LNCaP clone FGC (cell line): Measurements from ENCODE around the gene PDE4C.

Experiments
- DNase-seq: peaks from one replicate; pipeline ENCODE4 v3.0.0-alpha.2; 2011; ENCODE audit warnings: low read depth
- H3K4me3 ChIP-seq: 2 replicates; pipeline ENCODE4 v1.5.1; 2011; ENCODE audit warnings: mild to moderate bottlenecking, low read depth, low read length, control low read depth
- TF ChIP-seq, protein P1 (sequence below): IDR thresholded peaks from 2 replicates; pipeline ENCODE4 v1.5.1; 2012; ENCODE audit warnings: mild to moderate bottlenecking; ENCODE audit not compliant: control insufficient read depth, insufficient read depth; ENCODE audit errors: extremely low read depth

The PDE4C gene

DNA sequence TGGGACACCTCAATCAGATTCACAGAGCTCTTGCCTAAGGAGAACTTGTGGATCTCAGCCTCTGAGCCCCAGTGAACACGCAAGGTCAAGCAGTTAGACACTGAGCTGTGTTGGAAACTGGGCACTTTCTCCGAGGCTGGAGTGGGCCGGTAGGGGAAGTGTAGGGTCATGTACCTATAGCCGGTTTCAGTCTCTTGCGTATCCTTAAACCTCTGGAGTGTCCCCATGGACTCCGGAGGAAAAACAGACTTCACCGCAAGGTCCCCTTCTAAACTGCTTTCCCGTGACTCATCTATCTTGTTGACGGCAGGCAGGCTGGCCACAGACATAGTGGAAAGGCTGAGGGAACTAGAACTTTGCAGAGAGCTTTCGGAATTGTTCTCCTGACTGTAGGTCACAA, 36.7 kb upstream of the PDE4C start:
- TF ChIP-seq, protein P1, sequence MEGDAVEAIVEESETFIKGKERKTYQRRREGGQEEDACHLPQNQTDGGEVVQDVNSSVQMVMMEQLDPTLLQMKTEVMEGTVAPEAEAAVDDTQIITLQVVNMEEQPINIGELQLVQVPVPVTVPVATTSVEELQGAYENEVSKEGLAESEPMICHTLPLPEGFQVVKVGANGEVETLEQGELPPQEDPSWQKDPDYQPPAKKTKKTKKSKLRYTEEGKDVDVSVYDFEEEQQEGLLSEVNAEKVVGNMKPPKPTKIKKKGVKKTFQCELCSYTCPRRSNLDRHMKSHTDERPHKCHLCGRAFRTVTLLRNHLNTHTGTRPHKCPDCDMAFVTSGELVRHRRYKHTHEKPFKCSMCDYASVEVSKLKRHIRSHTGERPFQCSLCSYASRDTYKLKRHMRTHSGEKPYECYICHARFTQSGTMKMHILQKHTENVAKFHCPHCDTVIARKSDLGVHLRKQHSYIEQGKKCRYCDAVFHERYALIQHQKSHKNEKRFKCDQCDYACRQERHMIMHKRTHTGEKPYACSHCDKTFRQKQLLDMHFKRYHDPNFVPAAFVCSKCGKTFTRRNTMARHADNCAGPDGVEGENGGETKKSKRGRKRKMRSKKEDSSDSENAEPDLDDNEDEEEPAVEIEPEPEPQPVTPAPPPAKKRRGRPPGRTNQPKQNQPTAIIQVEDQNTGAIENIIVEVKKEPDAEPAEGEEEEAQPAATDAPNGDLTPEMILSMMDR: no peak
- H3K4me3 ChIP-seq: no peak overlapping the region
- DNase-seq: no peak

DNA sequence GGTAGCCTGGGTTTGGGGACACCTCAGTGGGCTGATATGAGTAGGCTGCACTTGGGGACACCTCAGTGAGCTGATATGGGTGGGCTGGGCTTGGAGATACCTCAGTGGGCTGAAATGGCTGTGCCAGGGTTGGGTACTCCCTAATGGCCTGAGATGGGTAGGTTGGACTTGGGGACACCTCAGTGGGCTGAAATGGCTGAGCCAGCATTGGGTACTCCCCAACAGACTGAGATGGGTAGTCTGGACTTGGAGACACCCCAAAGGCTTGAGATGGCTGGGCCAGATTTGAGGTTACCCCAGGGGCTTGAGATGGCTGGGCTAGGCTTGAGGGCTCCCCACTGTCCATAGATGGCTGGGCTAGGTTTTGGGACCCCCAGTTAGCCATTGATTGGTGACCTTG, 35.9 kb upstream of the PDE4C start:
- H3K4me3 ChIP-seq: no peak overlapping the region
- no peak for DNase-seq
- TF ChIP-seq, protein P1: no peak

DNA sequence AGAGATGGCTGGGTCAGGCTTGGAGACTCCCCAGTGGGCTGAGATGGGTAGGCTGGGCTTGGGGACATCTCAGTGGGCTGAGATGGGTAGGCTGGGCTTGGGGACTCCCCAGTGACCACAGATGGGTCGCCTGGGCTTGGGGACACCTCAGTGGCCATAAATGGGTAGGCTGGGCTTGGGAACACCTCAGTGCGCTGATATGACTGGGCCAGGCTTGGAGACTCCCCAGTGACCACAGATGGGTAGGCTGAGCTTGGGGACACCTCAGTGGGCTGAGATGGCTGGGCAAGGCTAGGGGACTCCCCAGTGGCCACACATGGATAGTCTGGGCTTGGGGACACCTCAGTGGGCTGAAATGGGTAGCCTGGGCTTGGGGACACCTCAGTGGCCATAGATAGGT, 35.2 kb upstream of the PDE4C start:
- no peak for DNase-seq
- no peak overlapping the region for H3K4me3 ChIP-seq
- TF ChIP-seq, protein P1: no peak

DNA sequence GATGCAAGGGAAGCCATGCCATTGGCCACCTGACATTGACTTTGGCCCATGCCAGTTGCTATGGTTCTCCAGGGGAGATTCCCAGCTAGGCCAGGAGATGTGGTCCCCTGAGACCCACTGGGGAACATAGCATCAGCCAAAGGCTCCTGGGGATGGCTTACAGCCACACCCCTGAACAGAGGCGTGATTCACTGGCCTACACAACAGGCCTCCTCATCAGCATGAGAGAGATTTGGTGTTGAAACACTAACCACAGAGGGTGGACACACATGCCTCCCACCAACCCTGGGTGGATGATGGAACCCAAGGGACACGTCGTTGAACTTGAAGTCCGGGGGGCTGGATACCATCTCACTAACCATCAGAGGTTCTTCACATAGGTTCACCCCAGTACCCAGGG, 33.7 kb upstream of the PDE4C start:
- no peak for DNase-seq
- TF ChIP-seq, protein P1: no peak
- no peak overlapping the region for H3K4me3 ChIP-seq

DNA sequence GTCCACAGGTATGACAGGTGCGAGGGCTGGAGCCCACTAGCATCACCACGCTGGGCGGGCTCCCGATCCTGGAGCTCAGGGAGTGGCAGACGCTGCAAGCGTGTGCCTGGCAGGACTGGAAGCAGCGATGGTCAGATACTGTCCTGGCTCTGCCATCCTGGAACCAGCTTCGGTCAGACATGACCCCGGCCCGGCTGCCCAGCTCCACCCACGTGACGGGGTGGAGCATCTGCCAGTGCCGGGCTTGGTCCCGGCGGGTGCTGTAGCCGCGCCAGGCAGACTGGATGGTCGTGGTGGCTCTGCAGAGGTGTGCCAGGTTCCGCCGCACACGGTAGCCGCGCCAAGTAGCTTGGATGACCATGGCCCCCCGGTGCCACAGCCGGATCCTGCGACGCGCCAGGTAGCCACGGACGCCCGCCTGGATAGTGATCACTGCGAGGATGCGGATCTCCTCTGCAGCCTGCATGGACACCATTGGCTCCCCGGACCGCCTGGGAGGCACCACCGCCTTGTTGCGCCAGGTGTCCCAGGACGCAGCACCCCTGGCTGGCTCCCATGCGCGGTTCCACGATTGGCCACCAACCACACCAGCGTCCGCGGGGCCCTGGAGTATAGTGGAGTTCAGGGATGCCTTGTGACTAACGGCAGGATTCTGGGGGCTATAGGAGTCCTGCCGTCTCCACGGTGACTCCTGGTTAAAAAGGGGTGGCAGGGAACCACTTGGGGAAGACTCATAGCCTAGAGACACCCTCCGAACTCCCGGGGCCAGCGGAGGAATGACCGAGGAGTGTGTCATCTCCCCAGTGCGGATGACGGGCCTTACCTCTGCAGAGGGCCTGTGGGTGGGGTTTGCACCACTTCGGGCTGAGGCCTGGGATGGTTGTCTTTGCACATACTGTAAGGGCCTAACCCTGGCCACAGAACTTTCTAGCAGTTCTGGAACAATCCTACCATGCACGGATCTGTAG, 31.5 kb upstream of the PDE4C start:
- TF ChIP-seq, protein P1: no peak

DNA sequence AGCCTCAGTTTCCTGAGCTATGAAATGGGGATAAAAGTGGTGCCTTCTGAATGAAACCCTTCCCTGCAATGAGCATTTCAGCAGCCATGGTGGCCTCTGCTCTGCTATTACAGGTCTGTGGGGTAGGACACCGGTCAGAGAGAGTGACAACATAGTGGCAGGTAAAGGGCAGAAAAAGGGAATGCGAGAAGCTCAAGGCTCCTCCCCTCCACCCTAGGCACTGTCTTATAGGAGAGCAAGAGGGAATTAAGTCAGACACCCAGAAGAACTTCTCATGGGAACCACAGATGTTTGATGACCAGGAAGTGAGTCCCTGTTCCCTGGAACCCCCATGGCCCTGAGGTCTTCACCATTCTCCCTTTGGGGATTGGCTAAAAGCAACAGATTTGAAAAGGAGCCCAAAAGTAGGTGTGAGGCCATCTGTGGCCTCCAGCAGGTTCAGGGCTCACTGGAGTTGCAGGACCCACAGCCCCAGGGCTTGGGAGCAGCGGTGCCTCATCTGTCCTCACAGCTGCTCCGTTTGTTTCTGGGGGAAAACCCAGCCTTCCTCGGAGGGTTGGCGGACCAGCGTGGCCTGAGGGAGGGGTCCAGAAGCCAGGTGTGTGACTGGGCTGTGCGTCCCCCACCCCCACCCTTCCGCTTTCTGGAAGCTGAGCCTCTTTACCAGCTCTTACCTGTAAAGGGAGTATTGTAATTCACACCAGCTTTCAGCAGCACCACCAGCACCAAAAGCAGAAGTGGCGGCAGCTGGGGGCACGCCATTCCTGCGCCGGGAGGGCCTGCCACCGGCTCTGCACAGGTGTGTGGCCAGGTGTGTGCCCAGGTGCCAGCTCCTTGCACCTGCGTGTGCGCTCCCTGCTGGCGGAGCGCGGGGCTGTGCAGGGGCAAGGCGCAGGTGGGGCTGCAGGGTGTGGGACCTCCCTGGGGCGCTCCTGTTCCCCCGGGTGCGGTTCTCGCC, 28.6 kb upstream of the PDE4C start:
- H3K4me3 ChIP-seq: no peak overlapping the region
- TF ChIP-seq, protein P1: peak; percentile 44
- DNase-seq: no peak

More for the DNA sequence above, 31.5 kb upstream of the PDE4C start:
- no peak overlapping the region for H3K4me3 ChIP-seq
- DNase-seq: no peak
